ELF-1 (cell line): Measurements from ENCODE around the gene CLIC4.
"Not testable (repeated sequence)": the region's sequence is repeated elsewhere in the genome, so short reads cannot be mapped to it uniquely, and the experiment has no call there.

ENCODE experiments used
- DNase-seq: peaks from one replicate; pipeline ENCODE4 v3.0.0-alpha.2; 2016; ENCODE audit warnings: low read depth, low spot score

Gene CLIC4

GRCh38 chr1:24875991-24876506 lies 130.8 kb downstream of the CLIC4 start:
- DNase-seq, result peak; percentile 68

GRCh38 chr1:24878045-24878444 lies 132.8 kb downstream of the CLIC4 start:
- no peak for DNase-seq

GRCh38 chr1:24878775-24879742 lies 133.8 kb downstream of the CLIC4 start:
- no peak for DNase-seq

DNA sequence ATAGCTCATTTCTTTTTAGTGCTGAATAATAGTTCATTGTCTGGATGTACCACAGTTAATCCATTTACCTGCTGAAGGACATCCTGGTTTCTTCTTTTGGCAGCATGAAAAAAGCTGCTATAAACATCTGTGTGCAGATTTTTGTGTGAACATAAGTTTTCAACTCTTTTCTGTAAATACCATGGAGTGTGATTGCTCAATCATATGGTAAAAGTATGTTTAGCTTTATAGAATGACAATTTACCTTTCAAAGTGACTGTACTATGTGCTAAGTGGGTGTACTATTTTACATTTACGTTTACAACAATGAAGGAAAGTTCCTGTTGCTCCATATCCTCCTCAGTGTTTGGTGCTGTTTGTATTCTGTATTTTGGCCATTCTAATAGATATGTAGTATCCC lies 135.8 kb downstream of the CLIC4 start:
- DNase-seq, result no peak

- DNase-seq, result no peak
Observed at GRCh38 chr1:24884751-24885150, 139.5 kb downstream of the CLIC4 start.

DNA sequence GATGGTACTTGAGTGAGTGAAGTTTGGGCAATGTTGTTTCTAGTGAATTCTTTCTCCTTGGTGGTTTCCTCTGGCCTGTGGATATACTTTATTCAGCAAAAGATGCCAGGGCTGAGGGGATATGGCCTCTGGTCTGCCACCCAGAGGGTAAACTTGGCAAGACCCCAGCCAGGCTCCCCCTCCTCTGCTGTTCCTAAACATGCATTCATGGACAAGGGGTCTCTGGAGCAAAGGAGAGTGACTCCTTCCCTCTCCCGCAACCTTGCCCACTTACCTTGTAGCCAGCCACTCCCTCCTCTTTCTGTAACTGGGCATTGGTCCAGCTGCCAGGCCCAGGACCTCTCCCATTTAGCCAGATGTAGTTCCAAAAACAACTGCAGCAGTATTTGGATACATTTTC lies 141.0 kb downstream of the CLIC4 start:
- no peak for DNase-seq

DNA sequence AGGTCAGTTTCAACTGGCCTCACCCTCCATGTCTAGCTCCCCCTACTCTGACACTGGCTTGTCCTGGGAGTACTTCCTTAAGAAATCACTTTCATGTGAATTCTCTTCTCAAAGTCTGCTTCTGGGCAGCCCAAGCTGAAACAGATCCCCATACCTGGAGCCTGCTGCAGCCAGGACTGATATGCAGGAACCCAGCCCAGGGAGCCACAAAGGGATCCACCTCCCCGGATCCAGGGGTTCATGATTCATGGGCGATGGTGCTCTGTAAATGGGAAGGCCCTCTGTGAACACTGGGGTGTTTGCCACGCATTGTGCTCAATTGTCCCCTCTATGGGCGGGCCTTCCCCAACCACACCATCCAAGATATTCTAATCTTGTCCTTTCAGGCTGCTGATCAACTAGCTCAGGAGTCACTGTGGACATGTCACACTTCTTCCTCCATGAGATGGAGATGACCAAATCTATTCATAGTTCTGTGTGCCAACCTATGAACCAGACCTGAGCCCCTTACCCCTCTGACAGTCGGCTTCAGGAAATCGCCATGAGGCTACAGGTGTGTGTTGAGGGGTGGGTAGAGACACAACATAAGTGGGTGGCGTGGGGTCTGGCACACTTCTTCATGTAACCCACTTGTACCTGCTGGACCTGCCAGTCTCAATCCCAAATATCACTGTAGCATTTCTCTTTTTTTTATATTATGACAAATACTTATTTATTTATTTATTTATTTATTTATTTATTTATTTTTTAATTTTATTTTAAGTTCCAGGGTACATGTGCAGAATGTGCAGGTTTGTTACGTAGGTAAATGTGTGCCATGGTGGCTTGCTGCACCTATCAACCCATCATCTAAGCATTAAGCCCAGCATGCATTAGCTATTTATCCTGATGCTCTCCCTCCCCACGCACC lies 143.1 kb downstream of the CLIC4 start:
- no peak for DNase-seq

GRCh38 chr1:24888971-24889676 lies 143.9 kb downstream of the CLIC4 start:
- no peak for DNase-seq

DNA sequence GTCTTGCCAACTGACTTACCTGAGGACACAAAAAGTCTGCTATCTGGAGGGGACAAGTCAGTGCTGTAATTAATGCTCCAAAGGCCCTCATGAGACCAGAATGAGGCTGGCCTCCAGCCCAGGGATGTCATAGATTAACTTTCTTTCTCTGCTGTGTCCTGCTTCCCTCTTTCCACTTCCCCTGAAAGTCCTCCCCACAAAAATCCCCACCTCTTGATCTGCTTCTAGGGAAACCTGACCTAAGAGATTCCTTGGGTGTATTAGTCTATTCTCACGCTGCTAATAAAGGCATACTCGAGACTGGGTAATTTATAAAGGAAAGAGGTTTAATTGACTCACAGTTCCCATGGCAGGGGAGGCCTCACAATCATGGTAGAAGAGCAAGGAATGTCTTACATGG lies 145.6 kb downstream of the CLIC4 start:
- DNase-seq, result no peak

- not testable (repeated sequence) for DNase-seq
Observed at GRCh38 chr1:24891367-24891766, 146.1 kb downstream of the CLIC4 start.

GRCh38 chr1:24892188-24893153 lies 147.2 kb downstream of the CLIC4 start:
- DNase-seq, result no peak

GRCh38 chr1:24893431-24893830 lies 148.2 kb downstream of the CLIC4 start:
- no peak for DNase-seq
